ENCODE results near the gene DHRS7B.
A peak's percentile ranks its signal among the peaks of the same experiment; 100 is the strongest.
"Not testable (repeated sequence)": the region's sequence is repeated elsewhere in the genome, so short reads cannot be mapped to it uniquely, and the experiment has no call there.

Gene DHRS7B

DNA sequence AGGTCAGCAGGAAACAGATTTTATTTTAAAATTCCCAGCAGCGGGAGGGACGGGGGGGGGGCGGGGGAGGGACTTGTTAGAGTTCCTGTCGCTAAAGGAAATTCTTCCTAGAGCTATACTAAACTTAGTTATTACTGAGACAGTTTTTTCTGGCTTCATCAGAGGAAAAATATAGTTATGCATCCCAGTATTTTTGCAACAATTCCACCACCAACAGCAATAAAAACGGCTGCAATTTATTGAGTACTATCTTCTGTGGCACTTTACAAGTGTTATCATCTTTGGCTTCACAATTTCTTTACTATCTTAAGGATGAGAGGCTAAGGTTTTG, 6.9 kb upstream of the DHRS7B start:
- H3K36me3 ChIP-seq (replicated peaks; ENCODE audit: low read depth, low read length), result no peaks in the 10 kb centered on the region
- H3K9me3 ChIP-seq (ENCODE audit: insufficient read depth, low read length), result no peaks in the 10 kb centered on the region
- no peaks in the 10 kb centered on the region for H3K79me2 ChIP-seq (ENCODE audit: low read length)
- H3K9ac ChIP-seq (ENCODE audit: low read length), result no peak overlapping the region
- TF ChIP-seq, protein P1, sequence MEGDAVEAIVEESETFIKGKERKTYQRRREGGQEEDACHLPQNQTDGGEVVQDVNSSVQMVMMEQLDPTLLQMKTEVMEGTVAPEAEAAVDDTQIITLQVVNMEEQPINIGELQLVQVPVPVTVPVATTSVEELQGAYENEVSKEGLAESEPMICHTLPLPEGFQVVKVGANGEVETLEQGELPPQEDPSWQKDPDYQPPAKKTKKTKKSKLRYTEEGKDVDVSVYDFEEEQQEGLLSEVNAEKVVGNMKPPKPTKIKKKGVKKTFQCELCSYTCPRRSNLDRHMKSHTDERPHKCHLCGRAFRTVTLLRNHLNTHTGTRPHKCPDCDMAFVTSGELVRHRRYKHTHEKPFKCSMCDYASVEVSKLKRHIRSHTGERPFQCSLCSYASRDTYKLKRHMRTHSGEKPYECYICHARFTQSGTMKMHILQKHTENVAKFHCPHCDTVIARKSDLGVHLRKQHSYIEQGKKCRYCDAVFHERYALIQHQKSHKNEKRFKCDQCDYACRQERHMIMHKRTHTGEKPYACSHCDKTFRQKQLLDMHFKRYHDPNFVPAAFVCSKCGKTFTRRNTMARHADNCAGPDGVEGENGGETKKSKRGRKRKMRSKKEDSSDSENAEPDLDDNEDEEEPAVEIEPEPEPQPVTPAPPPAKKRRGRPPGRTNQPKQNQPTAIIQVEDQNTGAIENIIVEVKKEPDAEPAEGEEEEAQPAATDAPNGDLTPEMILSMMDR (IDR thresholded peaks at IDR 0.05; ENCODE audit: low read depth, low read length), result no peak
- no peak for TF ChIP-seq EZH2phosphoT487 (IDR thresholded peaks at IDR 0.05; ENCODE audit: low read depth)
- H3K4me3 ChIP-seq (ENCODE audit: low read length), result no peak overlapping the region
- H3K4me1 ChIP-seq (ENCODE audit: low read length), result peaks cover 2% of the 10 kb centered on the region; the same call in 1 of the 2 replicates
- H3K27me3 ChIP-seq (ENCODE audit: low read depth, low read length), result no peaks in the 10 kb centered on the region
- H3K27ac ChIP-seq (ENCODE audit: low read length), result no peak overlapping the region
- H3K4me2 ChIP-seq (ENCODE audit: low read length), result no peak overlapping the region
- no peaks in the 10 kb centered on the region for H4K20me1 ChIP-seq (ENCODE audit: insufficient read depth, low read length)
- H2AFZ ChIP-seq (ENCODE audit: low read depth, low read length), result no peak overlapping the region

DNA sequence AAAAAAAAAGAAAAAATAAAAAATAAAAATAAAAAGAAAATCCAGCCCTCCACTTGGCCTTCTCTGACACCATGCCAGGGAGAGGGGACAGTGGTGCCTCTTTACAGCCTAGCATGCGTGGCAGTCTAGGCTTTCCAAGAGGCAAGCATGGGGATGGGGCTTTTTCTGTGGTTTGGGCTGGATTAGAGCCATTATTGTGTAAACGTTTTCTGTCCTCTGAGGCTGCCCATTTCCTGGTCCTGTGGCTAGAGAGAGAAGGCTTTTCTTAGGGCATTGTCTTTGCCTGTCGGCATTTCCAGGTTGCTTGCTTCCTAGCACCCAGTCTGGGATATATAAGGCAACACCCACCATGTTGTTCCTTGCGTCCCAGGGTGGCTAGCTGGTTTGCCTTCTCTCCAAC, 2.7 kb upstream of the DHRS7B start:
- peaks cover 11% of the 10 kb centered on the region for H3K79me2 ChIP-seq (ENCODE audit: low read length)
- no peaks in the 10 kb centered on the region for H3K27me3 ChIP-seq (ENCODE audit: low read depth, low read length)
- H3K4me2 ChIP-seq (ENCODE audit: low read length), result no peak overlapping the region
- H3K27ac ChIP-seq (ENCODE audit: low read length), result no peak overlapping the region
- H3K36me3 ChIP-seq (replicated peaks; ENCODE audit: low read depth, low read length), result no peaks in the 10 kb centered on the region
- H3K9me3 ChIP-seq (ENCODE audit: insufficient read depth, low read length), result no peaks in the 10 kb centered on the region
- no peak overlapping the region for H3K9ac ChIP-seq (ENCODE audit: low read length)
- no peak overlapping the region for H2AFZ ChIP-seq (ENCODE audit: low read depth, low read length)
- H3K4me3 ChIP-seq (ENCODE audit: low read length), result no peak overlapping the region
- H3K4me1 ChIP-seq (ENCODE audit: low read length), result peaks cover 2% of the 10 kb centered on the region
- no peak for TF ChIP-seq EZH2phosphoT487 (IDR thresholded peaks at IDR 0.05; ENCODE audit: low read depth)
- TF ChIP-seq, protein P1 (IDR thresholded peaks at IDR 0.05; ENCODE audit: low read depth, low read length), result no peak
- H4K20me1 ChIP-seq (ENCODE audit: insufficient read depth, low read length), result no peaks in the 10 kb centered on the region

- not testable (repeated sequence) for H3K9me3 ChIP-seq (ENCODE audit: insufficient read depth, low read length); H3K4me3 ChIP-seq (ENCODE audit: low read length); H2AFZ ChIP-seq (ENCODE audit: low read depth, low read length); H3K4me2 ChIP-seq (ENCODE audit: low read length); H3K9ac ChIP-seq (ENCODE audit: low read length); H3K27me3 ChIP-seq (ENCODE audit: low read depth, low read length); H4K20me1 ChIP-seq (ENCODE audit: insufficient read depth, low read length); H3K36me3 ChIP-seq (replicated peaks; ENCODE audit: low read depth, low read length); H3K4me1 ChIP-seq (ENCODE audit: low read length); H3K27ac ChIP-seq (ENCODE audit: low read length)
- H3K79me2 ChIP-seq (ENCODE audit: low read length), result peaks cover 11% of the 10 kb centered on the region
Measured at GRCh38 chr17:21124517-21124916, 2.2 kb upstream of the DHRS7B start.

- 0 out of 2 replicates have a peak overlapping the region, but pooled peaks have one; percentile 63 for H3K9ac ChIP-seq (ENCODE audit: low read length)
- H2AFZ ChIP-seq (ENCODE audit: low read depth, low read length), result peak overlapping the region; percentile 91; the same call in 1 of the 2 replicates
- peaks cover 11% of the 10 kb centered on the region for H3K79me2 ChIP-seq (ENCODE audit: low read length)
- no peaks in the 10 kb centered on the region for H4K20me1 ChIP-seq (ENCODE audit: insufficient read depth, low read length)
- no peak for TF ChIP-seq EZH2phosphoT487 (IDR thresholded peaks at IDR 0.05; ENCODE audit: low read depth)
- TF ChIP-seq, protein P1 (IDR thresholded peaks at IDR 0.05; ENCODE audit: low read depth, low read length), result no peak
- no peak overlapping the region for H3K27ac ChIP-seq (ENCODE audit: low read length)
- H3K27me3 ChIP-seq (ENCODE audit: low read depth, low read length), result no peaks in the 10 kb centered on the region
- no peaks in the 10 kb centered on the region for H3K9me3 ChIP-seq (ENCODE audit: insufficient read depth, low read length)
- no peaks in the 10 kb centered on the region; the same call in 1 of the 2 replicates for H3K4me1 ChIP-seq (ENCODE audit: low read length)
- H3K36me3 ChIP-seq (replicated peaks; ENCODE audit: low read depth, low read length), result no peaks in the 10 kb centered on the region
- peak overlapping the region; percentile 77 for H3K4me2 ChIP-seq (ENCODE audit: low read length)
- peak overlapping the region; percentile 92 for H3K4me3 ChIP-seq (ENCODE audit: low read length)
Measured at GRCh38 chr17:21125862-21126261, 902 bp upstream of the DHRS7B start.
